GM18870 (cell line): ENCODE data around the gene INPP4B.

Source experiments
- ATAC-seq: cut with Tn5 transposase; IDR thresholded peaks from one replicate; pipeline ENCODE4 v1.9.1; 2021; ENCODE audit warnings: moderate library complexity; ENCODE audit not compliant: unreplicated experiment

INPP4B gene

DNA sequence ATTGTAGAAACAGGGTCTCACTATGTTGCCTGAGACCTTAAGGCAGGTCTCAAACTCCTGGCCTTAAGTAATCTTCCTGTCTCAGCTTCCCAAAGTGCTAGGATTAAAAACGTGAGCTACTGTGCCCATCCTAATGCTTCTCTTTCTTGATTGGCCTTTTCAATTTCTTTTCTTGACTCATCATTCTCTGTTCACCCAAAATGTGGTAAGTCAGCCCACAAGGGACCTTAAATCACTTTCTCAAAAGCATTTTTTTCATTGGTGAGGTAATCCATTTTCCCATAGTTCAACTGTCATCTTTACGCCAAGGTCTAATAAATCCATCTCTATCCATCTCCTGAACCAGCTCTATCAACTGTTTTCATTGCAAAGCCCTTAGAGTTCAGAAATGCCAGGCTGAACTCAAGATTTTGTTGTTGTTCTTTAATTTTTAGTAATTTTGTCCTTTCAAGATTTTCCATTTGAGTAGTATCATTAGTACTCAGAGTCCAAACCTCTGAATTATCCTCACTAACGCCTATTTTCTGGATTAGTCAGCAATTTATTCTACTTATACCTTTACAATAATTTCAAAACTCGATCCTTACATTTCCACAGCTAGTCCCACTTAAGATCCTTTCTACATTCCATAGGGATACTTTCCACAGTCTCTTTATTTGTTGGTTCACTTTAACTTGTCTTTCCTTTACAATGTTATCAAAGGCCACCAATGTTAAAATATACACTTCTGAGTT, 681.2 kb downstream of the INPP4B start:
- no peak for ATAC-seq

DNA sequence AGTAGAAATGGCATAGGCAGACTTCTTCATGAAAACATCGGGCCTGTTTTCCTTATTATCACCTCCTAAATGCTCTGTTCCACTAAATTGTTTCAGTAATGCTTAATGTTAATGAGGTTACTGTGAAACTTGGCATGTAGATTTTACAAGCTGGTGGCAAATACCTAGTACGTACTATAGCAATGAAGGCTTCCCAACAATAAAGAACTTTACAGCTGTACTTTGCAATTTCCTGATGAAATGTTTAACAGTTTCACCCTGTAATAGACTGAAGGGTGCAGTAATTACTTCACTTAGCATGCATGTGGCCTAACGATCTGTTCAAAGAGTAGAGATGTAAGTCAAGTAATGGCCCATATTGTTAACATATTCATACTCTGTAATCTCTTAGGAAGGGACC, 685.0 kb downstream of the INPP4B start:
- no peak for ATAC-seq

DNA sequence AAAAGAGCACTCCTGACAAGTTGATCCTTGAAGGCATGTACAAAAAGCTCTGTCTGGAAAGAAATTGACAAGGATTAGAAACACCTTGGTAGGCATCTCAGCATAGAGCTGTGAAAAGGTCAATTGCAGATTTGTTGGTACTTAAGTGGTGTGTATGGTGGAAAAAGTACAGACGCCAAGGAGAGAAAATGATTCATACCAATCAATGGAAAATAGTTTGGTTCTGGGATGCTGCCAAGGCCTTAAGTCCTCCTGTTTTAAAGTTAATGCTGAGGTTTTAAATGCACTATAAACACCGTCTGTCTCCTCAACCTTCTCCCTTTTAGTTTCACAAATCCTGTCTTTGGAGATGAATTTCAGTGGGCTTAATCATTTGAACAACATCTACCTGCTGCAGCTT, 685.6 kb downstream of the INPP4B start:
- no peak for ATAC-seq

DNA sequence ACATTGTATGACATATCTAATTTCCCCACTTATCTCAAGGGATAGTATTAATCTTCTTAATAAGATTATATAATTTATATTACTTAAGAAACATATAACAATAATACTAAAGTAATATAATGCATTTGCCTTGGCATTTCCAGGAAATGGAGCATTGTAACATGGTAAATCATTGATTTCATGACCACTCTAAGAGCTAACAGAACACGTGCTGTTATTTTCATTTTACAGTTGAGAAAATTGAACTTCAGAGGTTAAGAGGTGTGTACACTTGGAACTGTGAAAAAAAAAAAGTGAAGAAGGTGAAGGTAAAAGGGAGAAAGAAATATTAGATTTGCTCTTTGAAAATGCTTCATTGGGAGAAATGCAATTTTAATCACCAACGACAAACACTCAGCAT, 687.1 kb downstream of the INPP4B start:
- ATAC-seq = no peak

DNA sequence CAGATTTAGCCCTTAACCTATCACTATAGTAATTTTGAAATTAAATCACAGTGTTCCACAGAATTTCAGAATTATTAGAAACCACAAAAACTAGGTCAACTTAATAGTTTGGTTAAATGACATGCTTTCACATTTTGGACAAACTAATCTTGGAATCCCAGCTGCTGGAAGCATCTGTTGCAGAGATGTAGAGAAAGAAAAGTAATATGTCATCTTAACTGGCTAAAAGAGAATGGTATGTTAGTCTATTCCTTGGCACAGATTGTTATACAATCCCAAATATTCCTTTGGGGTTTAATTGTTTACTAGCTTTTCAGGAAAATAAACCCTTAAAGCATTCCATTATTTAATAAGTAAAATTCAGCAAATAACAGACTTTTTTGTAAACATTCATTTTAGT, 689.8 kb downstream of the INPP4B start:
- no peak for ATAC-seq

DNA sequence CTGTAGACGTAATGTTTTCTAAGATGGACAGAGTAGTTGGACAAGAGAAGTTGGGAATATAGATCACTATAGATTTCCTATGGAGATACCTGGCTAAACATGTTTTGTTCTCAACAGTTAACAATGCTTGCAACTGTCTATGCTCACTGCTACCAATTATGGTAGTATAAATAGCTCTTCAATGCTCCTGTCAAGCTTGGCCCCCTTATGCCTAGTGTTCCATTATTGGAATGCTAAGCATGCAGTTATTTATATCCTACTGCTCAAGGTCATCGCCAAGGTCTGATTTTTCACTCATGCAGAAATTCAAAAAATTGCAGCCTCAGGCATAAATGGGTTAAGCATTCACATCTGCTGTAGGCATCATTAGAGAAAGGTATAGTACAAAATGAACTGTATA, 690.8 kb downstream of the INPP4B start:
- no peak for ATAC-seq

DNA sequence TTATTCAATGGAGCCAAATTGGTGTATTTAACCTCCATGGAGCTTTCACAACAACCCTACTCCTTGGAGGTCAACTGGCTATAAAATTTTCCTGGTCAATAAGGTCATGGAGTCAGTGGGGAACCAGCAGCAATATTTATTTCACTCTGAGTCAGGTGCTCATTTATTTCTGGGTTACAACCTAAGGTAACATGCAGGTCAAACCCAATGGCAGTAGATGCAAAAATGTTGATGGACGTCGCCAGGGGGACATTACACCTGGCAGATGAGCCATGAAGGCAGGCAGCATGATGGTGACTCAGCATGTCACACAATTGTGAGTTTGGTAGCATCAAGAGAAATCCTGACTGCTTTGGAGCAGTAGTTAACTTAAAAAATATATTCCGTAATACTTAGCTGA, 695.6 kb downstream of the INPP4B start:
- no peak for ATAC-seq

DNA sequence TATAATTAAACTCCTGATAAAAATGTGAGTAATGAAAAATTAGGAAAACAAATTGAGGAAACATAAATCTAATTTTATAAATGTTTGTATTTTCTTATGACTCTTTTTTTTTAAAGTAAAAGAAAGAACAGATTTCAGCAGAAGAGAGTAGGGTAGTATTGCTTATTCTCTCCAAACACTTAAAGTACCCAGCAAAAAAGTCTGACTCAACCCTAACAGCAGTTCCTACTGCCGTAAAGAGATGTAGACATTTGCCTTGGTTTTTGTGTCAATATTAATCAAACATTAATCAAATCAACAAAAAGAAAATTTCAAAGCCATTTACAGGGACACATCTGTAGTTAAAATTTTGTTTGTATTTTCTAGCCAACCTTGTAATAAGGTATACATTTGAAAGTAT, 701.3 kb downstream of the INPP4B start:
- no peak for ATAC-seq

DNA sequence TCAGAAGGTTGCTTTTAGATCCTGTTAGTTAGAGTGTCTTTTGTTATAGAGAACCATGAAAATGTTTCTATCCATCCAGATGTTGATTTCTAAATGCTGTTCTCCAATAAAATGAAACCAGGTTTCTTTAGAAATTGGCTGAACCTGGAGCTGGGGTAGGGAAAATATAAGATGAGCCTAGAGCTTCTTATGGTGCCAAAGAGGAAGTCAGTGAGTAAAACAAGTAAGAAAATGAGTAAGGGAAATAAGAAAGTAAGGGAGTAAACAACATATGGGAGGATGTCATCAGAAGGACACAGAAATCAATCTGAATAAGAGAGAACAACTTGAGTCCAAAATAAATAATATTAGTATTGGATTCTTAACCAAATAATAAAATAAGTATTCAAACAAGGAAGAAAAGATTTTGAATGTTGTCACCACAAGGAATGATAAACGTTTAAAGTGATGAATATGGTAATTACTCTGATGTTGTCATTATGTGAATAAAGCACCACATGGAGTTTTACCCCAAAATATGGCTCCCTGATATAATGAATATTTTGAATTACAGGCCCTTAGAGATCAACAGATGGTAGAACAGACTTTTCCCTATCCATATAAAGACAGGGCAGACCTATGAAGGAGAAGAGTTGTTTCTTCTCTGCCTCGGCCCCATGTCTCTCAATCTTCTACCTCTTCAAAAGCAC, 703.6 kb downstream of the INPP4B start:
- ATAC-seq = no peak

DNA sequence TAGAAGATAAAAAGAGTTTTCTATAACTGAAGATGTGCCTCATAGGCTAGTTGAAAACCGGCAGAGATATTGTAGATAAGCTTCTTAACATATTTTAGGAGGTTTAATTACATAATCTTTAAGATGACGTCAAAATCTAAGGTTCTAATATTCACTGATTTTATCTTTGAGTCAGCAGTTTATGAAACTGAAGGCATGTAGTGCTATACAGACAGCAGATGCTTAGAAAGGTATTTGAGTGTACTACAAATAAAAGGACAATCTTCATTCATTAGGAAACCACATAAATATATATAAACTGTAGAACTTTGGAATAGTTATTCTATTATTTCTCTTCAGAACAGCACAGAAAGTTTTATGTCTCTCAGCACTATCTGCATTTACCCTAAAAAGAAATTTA, 704.9 kb downstream of the INPP4B start:
- ATAC-seq = no peak

DNA sequence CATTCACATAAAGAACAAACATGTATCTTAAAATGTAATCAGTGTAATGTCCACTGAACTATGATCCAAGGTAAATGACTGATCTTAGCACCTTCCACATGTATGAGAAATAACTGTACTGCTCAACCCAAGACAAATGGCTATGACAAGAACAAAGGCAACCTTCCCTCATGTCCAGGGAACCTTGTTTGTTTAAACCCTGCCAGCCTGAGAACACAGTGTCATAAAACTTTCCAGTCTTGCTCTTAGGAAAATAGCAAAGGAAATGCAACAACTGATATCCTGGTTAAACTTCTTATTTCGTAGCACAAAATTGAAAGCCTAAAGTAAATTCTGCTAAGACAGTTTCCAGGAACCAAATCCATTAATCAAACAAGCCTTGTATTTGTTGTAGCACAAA, 715.4 kb downstream of the INPP4B start:
- ATAC-seq = no peak

DNA sequence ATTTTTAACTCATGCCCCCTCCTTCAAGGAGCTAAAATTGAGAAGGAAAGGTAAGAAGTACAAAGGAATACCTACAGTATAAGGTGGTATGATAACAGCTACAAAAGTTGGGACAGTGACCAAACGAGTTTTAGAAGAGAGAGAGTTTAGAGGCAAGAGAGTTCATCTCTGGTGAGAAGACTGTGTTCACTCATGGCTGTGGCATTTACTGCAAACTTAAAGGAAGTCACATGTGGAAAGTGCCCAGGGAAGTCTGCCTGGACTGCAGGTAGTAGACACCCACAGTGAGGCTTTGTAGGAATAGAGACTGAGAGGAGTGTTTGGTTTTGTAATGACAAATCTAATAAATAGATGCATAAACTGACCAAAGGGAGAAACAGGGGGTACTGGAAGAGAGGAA, 716.2 kb downstream of the INPP4B start:
- no peak for ATAC-seq

DNA sequence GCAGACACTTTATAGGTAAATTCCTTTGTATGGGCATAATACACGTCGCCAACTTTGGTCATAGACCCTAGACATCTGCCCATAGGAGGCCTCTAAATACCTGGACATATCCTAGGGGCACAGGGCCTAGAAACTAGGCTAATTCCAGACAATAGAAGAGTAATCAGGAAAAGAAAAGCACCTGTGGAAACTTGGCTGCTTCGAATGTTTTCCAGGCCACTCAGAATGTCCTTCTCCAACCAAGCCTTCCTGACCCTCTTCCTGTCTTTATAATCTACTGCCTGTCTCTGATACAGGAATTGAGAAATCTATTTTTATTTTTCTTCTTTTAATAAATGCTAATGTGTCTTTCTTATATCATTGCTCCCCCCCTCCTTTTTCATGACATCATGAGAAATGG, 716.6 kb downstream of the INPP4B start:
- no peak for ATAC-seq

DNA sequence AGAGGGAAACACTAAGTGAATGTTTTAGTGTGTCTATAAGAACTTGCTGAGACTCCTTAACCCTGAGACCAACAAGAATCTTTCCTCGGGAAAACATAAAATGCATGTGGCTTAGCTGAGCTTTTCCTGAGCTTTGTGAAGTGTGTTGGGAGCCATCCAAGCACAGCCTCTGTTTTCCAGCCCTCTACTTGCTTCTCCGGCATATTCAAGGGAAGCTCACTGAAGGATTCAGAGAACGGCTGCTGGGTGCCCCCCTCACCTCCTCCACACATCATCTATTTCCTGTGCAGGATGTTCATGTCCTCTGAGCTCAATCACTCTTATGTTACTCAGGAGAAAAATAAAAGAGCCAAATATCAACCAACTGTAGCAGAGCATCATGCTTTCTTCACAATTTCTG, 717.6 kb downstream of the INPP4B start:
- no peak for ATAC-seq

DNA sequence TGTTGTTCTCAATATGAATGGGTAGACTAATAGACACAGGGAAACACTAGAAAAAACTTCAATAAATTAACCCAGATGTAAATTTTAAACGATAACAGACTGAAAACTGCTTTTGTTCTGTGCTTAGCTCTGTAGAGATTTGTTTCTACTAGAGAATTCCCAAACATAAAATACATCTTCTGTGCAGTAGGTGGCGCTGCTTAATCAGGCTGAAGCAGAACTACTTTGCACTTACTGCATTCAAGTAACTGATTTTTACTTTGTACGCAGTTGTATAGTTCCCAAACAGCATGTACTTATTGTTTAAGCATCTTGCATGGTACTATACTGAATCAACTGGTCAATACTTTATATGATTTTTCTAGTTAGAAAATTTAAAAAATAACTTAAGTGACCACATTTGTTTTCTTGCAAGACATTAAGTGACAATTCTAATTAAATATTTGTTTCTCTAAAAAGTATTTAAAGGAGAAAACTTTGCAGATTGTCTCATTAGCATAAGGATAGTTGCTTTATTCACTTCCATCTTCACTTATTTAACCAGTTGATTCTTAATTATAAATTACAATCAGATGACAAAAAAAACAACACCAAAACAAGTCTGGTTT, 719.1 kb downstream of the INPP4B start:
- peak; percentile 84 for ATAC-seq

DNA sequence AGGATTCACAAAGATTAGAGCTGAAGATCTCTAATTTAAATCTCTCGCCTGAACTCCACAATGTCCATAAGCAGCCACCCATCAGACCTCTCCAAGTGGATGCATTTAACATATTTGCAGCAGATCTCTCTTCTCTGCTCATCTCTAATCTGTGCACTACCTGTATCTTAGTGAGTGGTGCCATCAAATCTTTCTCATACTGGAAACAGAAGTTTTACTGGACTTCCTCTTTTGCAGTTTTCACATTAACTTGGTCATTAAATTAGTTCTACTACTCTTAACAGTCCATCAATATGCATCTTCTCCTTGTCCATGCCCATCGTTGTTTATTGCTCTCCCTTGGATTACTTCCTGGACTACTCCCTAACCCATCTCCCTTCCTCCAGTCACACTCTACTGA, 721.2 kb downstream of the INPP4B start:
- no peak for ATAC-seq

DNA sequence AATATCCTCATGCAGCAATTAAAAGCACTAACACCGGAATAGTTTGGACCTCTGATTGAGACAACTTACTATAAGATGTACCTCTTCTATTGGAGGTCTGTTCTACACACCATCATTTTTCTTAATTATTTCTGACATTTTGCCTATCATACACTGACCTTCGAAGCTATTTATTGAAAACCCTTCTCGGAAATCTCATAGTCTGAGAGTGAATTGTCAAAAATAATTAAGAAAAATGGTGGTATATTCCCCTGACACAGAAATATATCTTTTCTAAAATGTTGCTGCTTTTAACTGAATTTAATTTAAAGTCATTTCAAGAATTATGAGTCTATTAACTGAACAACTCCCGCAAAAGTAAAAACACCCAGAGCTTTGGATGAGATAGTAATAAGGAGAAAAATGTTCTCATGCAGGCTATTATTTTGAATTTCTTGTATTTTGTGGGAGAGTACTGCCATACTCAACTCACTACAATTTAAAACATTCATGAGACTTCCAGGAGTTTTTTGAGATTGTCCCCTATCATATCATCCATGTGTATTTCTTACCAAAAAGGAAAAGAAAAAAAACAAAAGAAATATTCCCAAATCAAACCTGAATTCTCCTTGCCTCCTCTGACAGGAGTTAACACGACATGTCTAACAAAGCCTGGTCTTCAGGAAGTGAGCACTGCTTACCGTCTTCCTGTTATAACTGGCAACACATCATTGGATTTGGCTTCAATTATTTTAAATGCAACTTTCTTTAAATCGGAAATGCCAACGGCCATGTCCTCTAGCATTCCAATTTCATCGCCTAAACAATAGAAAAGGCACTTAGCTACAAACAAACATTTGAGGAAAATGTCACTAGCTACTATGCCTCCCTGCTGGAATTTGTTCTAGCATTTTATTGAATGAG, 724.4 kb downstream of the INPP4B start:
- ATAC-seq = no peak

DNA sequence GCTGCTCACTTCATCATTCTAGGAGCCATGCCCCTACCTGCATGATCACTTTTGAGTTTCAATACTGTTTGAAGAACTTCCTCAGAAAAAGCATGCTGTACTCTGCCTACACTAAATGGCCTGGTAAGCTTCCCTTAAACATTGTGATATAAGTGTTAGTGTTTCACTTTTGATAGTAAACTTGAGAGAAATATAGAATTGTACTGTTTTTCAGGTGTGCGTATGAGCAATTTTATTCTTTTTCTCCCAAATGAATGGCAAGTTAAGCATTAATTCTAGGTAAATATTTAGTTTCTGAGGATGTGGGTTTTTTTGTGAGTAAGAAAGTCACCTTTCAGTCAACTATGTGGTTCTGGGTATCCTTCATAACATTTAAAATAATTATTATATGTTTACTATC, 725.2 kb downstream of the INPP4B start:
- peak; percentile 84 for ATAC-seq

DNA sequence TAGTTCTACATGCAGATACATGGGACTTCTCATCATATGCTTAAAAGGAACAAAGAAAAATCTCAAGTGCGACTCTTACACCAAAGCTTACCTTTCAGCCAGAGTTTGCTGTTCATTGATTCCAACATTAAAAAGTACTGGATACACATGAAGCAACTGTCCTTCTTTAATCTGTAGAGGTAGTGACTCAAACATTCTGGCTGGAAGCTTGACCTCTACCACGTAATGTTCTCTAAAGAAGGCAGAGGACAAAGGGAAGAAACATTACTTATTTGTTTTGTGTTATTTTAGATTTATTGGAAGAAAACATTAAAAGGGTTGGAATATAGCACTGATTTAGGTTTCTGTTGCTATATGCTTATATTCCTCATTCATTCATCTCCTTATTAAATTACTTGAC, 733.6 kb downstream of the INPP4B start:
- ATAC-seq = no peak

DNA sequence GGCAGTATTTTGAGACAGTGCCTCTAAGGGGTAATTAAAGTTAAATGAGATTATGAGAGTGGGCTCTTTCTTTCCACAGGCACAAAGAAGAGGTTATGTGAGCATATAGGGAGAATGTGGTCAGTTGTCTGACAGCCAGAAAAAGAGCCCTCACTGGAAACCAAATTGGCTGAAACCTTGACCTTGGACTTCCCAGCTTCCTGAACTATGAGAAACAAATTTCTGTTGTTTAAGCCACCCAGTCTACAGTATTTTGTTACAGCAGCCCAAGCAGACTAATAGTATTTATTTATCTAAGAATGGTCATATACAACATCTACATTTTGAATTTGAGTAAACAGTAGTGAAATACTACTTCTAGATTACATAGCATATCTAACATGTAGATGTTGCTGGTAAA, 736.0 kb downstream of the INPP4B start:
- no peak for ATAC-seq

DNA sequence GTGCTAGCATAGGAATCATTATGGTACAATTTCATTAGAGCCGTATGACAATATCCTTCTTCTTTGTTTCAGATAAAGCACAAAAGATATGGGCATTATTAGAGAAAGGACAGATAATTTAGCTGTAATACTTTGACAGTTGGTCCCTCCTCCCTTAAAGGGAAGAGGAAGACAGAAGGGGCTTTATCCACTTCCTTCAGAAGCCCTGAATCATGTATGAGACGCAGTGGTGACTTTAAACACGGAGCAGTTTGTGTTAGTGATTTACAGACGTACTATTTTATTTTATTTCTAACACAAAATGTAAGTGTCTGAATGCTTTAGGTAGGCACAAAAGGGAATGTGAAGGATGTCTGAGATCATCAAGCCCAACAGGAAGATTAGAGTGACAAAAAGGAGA, 742.1 kb downstream of the INPP4B start:
- ATAC-seq = no peak
